Measurements from ENCODE around the gene SHQ1. TPM values are rescaled to one million over a fixed set of nuclear protein-coding genes. Genes with fewer than 3 reads are reported as not detected.
"Not testable (repeated sequence)": the region's sequence is repeated elsewhere in the genome, so short reads cannot be mapped to it uniquely, and the experiment has no call there.

The SHQ1 gene
- total RNA-seq, 1 experiment from 2014 or later: 22.3 TPM

DNA sequence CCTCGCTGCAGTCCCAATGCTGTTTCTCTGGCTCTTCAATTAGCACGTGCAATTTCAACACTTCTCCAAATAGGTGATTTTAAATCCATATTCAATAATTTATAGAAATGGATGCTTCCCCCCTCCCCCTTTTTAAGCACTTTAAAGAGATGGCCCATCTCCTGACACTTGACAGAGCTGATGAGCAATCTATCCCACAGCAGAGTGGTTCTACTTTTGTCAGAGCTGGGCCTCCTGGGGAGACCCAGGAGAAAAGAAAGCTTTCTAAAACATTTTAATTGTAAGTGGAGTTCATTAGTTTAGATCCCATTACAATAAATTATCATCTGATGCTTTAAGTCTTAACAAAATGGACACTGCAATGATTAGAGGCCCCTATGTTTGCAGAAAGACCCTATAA, 127.7 kb downstream of the SHQ1 start:
- Mint-ChIP-seq H3K27ac (ENCODE audit: unreplicated experiment) (no peak overlapping the region), H3K36me3 (ENCODE audit: insufficient read depth, unreplicated experiment) (peaks cover 8% of the 10 kb centered on the region), H3K9me3 (ENCODE audit: low read depth, unreplicated experiment) (no peaks in the 10 kb centered on the region), H3K4me1 (ENCODE audit: low read depth, unreplicated experiment) (peaks cover 19% of the 10 kb centered on the region), H3K27me3 (ENCODE audit: unreplicated experiment) (no peaks in the 10 kb centered on the region), H3K4me3 (ENCODE audit: low read depth, unreplicated experiment) (no peak overlapping the region)
- TF ChIP-seq, protein P1, sequence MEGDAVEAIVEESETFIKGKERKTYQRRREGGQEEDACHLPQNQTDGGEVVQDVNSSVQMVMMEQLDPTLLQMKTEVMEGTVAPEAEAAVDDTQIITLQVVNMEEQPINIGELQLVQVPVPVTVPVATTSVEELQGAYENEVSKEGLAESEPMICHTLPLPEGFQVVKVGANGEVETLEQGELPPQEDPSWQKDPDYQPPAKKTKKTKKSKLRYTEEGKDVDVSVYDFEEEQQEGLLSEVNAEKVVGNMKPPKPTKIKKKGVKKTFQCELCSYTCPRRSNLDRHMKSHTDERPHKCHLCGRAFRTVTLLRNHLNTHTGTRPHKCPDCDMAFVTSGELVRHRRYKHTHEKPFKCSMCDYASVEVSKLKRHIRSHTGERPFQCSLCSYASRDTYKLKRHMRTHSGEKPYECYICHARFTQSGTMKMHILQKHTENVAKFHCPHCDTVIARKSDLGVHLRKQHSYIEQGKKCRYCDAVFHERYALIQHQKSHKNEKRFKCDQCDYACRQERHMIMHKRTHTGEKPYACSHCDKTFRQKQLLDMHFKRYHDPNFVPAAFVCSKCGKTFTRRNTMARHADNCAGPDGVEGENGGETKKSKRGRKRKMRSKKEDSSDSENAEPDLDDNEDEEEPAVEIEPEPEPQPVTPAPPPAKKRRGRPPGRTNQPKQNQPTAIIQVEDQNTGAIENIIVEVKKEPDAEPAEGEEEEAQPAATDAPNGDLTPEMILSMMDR (IDR thresholded peaks at IDR 0.05; ENCODE audit: unreplicated experiment): no peak
- intact Hi-C loops (cut with micrococcal nuclease; ENCODE audit: unreplicated experiment): no loop called here
- DNase-seq: no peak
- no TSS peak for BruUV-seq (replicated peaks)
- CTCF ChIA-PET: no interaction called here

DNA sequence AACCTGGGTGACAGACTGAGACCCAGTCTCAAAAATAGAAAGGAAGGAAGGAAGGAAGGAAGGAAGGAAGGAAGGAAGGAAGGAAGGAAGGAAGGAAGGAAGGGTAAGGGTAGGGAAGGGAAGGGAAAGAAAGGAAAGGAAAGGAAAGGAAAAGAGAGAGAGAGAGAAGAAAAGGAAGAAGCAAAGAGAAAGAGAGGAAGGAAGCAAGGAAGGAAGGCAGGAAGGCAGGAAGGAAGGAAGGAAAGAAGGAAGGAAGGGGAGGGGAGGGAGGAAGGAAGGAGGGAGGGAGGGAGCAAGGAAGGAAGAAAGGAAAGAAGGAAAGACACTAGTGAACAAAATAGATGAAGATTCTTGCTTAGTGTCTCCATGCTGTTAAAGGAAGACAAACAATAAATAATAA, 129.1 kb downstream of the SHQ1 start:
- Mint-ChIP-seq H3K4me1 (ENCODE audit: low read depth, unreplicated experiment) (peaks cover 19% of the 10 kb centered on the region), H3K36me3 (ENCODE audit: insufficient read depth, unreplicated experiment) (peaks cover 5% of the 10 kb centered on the region), H3K27ac (ENCODE audit: unreplicated experiment) (no peak overlapping the region), H3K4me3 (ENCODE audit: low read depth, unreplicated experiment) (no peak overlapping the region), H3K9me3 (ENCODE audit: low read depth, unreplicated experiment) (no peaks in the 10 kb centered on the region), H3K27me3 (ENCODE audit: unreplicated experiment) (no peaks in the 10 kb centered on the region)
- TF ChIP-seq, protein P1 (IDR thresholded peaks at IDR 0.05; ENCODE audit: unreplicated experiment): no peak
- no TSS peak for BruUV-seq (replicated peaks)
- DNase-seq: no peak
- intact Hi-C loops (cut with micrococcal nuclease; ENCODE audit: unreplicated experiment): no loop called here
- CTCF ChIA-PET: interaction anchor here (0.6 to 0.7 kb wide), 2 partner anchors 80 to 1056 kb away, joined by 4 to 5 read pairs; no protein-coding TSS in a partner anchor

DNA sequence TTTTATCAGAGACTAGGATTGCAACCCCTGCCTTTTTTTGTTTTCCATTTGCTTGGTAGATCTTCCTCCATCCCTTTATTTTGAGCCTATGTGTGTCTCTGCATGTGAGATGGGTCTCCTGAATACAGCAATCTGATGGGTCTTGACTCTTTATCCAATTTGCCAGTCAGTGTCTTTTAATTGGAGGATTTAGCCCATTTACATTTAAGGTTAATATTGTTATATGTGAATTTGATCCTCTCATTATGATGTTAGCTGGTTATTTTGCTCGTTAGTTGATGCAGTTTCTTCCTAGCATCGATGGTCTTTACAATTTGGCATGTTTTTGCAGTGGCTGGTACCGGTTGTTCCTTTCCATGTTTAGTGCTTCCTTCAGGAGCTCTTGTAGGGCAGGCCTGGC, 134.1 kb downstream of the SHQ1 start:
- DNase-seq; H3K9me3 Mint-ChIP-seq (ENCODE audit: low read depth, unreplicated experiment); CTCF ChIA-PET; H3K36me3 Mint-ChIP-seq (ENCODE audit: insufficient read depth, unreplicated experiment); intact Hi-C loops (cut with micrococcal nuclease; ENCODE audit: unreplicated experiment); H3K27ac Mint-ChIP-seq (ENCODE audit: unreplicated experiment); H3K4me3 Mint-ChIP-seq (ENCODE audit: low read depth, unreplicated experiment); H3K4me1 Mint-ChIP-seq (ENCODE audit: low read depth, unreplicated experiment); BruUV-seq (replicated peaks): not testable (repeated sequence)
- H3K27me3 Mint-ChIP-seq (ENCODE audit: unreplicated experiment): peaks cover 12% of the 10 kb centered on the region

DNA sequence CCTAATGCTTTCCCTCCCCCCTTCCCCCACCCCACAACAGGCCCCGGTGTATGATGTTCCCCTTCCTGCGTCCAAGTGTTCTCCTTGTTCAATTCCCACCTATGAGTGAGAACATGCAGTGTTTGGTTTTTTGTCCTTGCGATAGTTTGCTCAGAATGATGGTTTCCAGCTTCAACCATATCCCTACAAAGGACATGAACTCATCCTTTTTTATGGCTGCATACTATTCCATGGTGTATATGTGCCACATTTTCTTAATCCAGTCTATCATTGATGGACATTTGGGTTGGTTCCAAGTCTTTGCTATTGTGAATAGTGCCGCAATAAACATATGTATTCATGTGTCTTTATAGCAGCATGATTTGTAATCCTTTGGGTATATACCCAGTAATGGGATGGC, 137.8 kb downstream of the SHQ1 start:
- H3K4me3 Mint-ChIP-seq (ENCODE audit: low read depth, unreplicated experiment); DNase-seq; H3K36me3 Mint-ChIP-seq (ENCODE audit: insufficient read depth, unreplicated experiment); H3K9me3 Mint-ChIP-seq (ENCODE audit: low read depth, unreplicated experiment); intact Hi-C loops (cut with micrococcal nuclease; ENCODE audit: unreplicated experiment); BruUV-seq (replicated peaks); H3K27ac Mint-ChIP-seq (ENCODE audit: unreplicated experiment); H3K4me1 Mint-ChIP-seq (ENCODE audit: low read depth, unreplicated experiment): not testable (repeated sequence)
- CTCF ChIA-PET: interaction anchor here (0.6 kb wide), 1 partner anchor 415 kb away, joined by 3 read pairs; no protein-coding TSS in a partner anchor
- peaks cover 12% of the 10 kb centered on the region for H3K27me3 Mint-ChIP-seq (ENCODE audit: unreplicated experiment)

DNA sequence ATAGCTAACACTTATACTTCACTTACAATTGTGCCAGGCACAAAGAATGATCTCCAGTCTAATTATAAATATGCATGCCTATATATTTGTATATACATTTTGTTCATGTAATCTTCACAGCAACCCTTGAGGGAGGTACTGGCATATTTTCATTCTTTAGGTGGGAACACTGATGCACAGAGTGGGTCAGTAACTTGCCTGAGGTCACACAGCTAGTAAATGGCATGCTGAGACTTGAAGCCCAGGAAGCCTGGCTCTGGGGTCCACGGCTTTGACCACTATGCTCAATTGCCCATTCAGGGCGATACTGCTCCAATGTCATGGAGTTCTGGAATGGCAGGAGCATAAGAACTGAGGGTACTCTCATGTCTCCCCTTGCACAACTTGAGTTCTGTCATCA, 139.8 kb downstream of the SHQ1 start:
- H3K36me3 Mint-ChIP-seq (ENCODE audit: insufficient read depth, unreplicated experiment): no peaks in the 10 kb centered on the region
- no peak overlapping the region for H3K4me3 Mint-ChIP-seq (ENCODE audit: low read depth, unreplicated experiment)
- DNase-seq: no peak
- CTCF ChIA-PET: no interaction called here
- H3K9me3 Mint-ChIP-seq (ENCODE audit: low read depth, unreplicated experiment): peaks cover 5% of the 10 kb centered on the region
- H3K4me1 Mint-ChIP-seq (ENCODE audit: low read depth, unreplicated experiment): no peaks in the 10 kb centered on the region
- BruUV-seq (replicated peaks): no TSS peak
- TF ChIP-seq, protein P1 (IDR thresholded peaks at IDR 0.05; ENCODE audit: unreplicated experiment): no peak
- intact Hi-C loops (cut with micrococcal nuclease; ENCODE audit: unreplicated experiment): no loop called here
- H3K27me3 Mint-ChIP-seq (ENCODE audit: unreplicated experiment): peaks cover 10% of the 10 kb centered on the region
- H3K27ac Mint-ChIP-seq (ENCODE audit: unreplicated experiment): no peak overlapping the region

Data from Calu3 (cell line).